K562 (cell line): Measurements from ENCODE around the gene KRT6C.

Experiments used
- ARID3A ChIP-seq: IDR thresholded peaks from 2 replicates; pipeline ENCODE4 v1.6.1; 2012; ENCODE audit warnings: low read depth, low read length, improper control_type of control experiment, borderline replicate concordance
- CBX3 ChIP-seq, 2 experiments: IDR thresholded peaks; 1 replicate in 1 of 2; 2 replicates in 1 of 2; pipeline ENCODE4 v1.6.1; 2012; ENCODE audit warnings: inconsistent platforms in 2 of 2, low read length in 2 of 2, borderline replicate concordance in 1 of 2, control low read depth in 1 of 2
- E2F5 ChIP-seq: sonication (generic); formaldehyde crosslinking; IDR thresholded peaks from 2 replicates; pipeline ENCODE4 v1.8.0; 2022; ENCODE audit warnings: mild to moderate bottlenecking, missing genetic modification reagents
- EZH2 ChIP-seq: IDR thresholded peaks from 2 replicates; pipeline ENCODE4 v1.6.1; 2012; ENCODE audit warnings: low read depth, mild to moderate bottlenecking, inconsistent platforms, low read length, borderline replicate concordance
- KLF13 ChIP-seq: fragments of 450-650 bp; IDR thresholded peaks from 2 replicates; pipeline ENCODE4 v1.6.1; 2016; ENCODE audit warnings: missing genetic modification characterization, low read depth, mild to moderate bottlenecking, missing compliant biosample characterization, moderate library complexity, borderline replicate concordance
- PPARD ChIP-seq: fragments of 250-450 bp; sonication (Bioruptor Pico); IDR thresholded peaks from 2 replicates; pipeline ENCODE4 v1.8.0; 2022; ENCODE audit warnings: inconsistent platforms, mild to moderate bottlenecking, moderate library complexity
- PYGO2 ChIP-seq: fragments of 450-650 bp; IDR thresholded peaks from 2 replicates; pipeline ENCODE4 v1.6.1; 2016; ENCODE audit warnings: mild to moderate bottlenecking, missing genetic modification characterization, moderate library complexity, missing compliant biosample characterization
- SMARCA4 ChIP-seq: fragments of 450-650 bp; IDR thresholded peaks from 2 replicates; pipeline ENCODE4 v1.6.1; 2016
- ZBTB33 ChIP-seq: sonication (generic); formaldehyde crosslinking; IDR thresholded peaks from 2 replicates; pipeline ENCODE4 v1.8.1; 2023; ENCODE audit warnings: mild to moderate bottlenecking, missing genetic modification reagents
- ZNF23 ChIP-seq: fragments of 250-450 bp; sonication (Bioruptor Pico); IDR thresholded peaks from 2 replicates; pipeline ENCODE4 v1.4.0; 2020; ENCODE audit warnings: mild to moderate bottlenecking
- ZNF655 ChIP-seq: fragments of 250-450 bp; sonication (Bioruptor Pico); IDR thresholded peaks from 2 replicates; pipeline ENCODE4 v1.5.0; 2021

GRCh38 chr12:52493172-52493571, 19.6 kb upstream of the KRT6C start, which contains the start of gene KRT6A:
- TF ChIP-seq ZBTB33 (CRISPR knock-in tag) (no peak), E2F5 (CRISPR knock-in tag) (no peak), ARID3A (no peak), ZNF23 (CRISPR knock-in tag) (no peak), SMARCA4 (no peak), PYGO2 (tag) (no peak), EZH2 (no peak), PPARD (no peak), ZNF655 (CRISPR knock-in tag) (no peak), CBX3 (IDR thresholded peaks at IDR 0.05; ENCODE audit: borderline replicate concordance in 1 of 2, low read length in 2 of 2) (no peak), KLF13 (tag) (no peak)
